ENCODE data around the gene CHD3. TPM values are rescaled to one million over a fixed set of nuclear protein-coding genes. Genes with fewer than 3 reads are reported as not detected.

CHD3 gene
- total RNA-seq, 1 donor from 2014 or later, result 119 TPM

DNA sequence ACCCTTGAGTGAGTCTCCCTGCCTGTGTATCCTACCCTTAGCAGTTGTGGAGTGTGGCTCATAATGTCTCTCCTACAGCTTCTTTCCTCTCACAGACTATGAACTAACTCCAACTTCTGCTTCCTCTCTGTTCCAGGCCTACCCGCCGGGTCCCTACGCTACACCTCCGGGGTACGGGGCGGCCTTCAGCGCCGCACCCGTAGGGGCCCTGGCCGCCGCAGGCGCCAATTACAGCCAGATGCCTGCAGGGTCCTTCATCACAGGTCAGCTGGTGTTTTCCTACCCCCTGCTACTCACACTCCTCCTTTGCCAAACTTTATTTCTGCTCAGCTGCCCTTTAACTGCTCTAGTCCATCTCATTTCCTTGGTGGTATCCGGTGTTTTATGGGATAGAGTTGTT is 22.1 kb downstream of the CHD3 start:
- H3K4me3 Mint-ChIP-seq (ENCODE audit: low read depth), result no peak overlapping the region
- peaks cover 29% of the 10 kb centered on the region for H3K36me3 Mint-ChIP-seq (ENCODE audit: insufficient read depth)
- no peak for DNase-seq (ENCODE audit: low spot score, unreplicated experiment)
- TF ChIP-seq, protein P1, sequence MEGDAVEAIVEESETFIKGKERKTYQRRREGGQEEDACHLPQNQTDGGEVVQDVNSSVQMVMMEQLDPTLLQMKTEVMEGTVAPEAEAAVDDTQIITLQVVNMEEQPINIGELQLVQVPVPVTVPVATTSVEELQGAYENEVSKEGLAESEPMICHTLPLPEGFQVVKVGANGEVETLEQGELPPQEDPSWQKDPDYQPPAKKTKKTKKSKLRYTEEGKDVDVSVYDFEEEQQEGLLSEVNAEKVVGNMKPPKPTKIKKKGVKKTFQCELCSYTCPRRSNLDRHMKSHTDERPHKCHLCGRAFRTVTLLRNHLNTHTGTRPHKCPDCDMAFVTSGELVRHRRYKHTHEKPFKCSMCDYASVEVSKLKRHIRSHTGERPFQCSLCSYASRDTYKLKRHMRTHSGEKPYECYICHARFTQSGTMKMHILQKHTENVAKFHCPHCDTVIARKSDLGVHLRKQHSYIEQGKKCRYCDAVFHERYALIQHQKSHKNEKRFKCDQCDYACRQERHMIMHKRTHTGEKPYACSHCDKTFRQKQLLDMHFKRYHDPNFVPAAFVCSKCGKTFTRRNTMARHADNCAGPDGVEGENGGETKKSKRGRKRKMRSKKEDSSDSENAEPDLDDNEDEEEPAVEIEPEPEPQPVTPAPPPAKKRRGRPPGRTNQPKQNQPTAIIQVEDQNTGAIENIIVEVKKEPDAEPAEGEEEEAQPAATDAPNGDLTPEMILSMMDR (IDR thresholded peaks at IDR 0.05; ENCODE audit: unreplicated experiment), result no peak
- H3K4me1 Mint-ChIP-seq (ENCODE audit: low read depth), result peaks cover 6% of the 10 kb centered on the region
- H3K27ac Mint-ChIP-seq, result no peak overlapping the region
- no peaks in the 10 kb centered on the region for H3K9me3 Mint-ChIP-seq (ENCODE audit: low read depth)
- peaks cover 5% of the 10 kb centered on the region for H3K27me3 Mint-ChIP-seq

DNA sequence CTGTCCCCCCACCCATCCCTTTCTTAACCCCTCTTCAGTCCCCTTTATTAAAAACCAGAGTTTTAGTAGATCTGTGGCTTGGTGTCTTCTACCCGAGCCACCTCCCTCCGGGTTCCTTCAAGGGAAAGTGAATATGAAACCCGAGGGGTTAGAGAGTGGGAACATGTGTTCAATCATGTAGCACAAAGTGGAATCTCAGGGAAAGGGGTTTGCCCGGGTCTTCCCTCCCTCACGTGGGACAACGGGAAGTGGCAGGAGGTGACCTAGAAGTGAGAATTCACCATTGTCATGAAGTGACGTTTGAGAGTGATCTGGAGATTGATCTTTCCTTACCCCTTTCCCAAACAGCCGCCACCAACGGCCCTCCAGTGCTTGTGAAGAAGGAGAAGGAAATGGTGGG is 22.5 kb downstream of the CHD3 start:
- no peak overlapping the region for H3K27ac Mint-ChIP-seq
- TF ChIP-seq, protein P1 (IDR thresholded peaks at IDR 0.05; ENCODE audit: unreplicated experiment), result no peak
- H3K27me3 Mint-ChIP-seq, result peaks cover 5% of the 10 kb centered on the region
- no peak for DNase-seq (ENCODE audit: low spot score, unreplicated experiment)
- H3K36me3 Mint-ChIP-seq (ENCODE audit: insufficient read depth), result peaks cover 27% of the 10 kb centered on the region
- H3K4me3 Mint-ChIP-seq (ENCODE audit: low read depth), result no peak overlapping the region
- peaks cover 6% of the 10 kb centered on the region for H3K4me1 Mint-ChIP-seq (ENCODE audit: low read depth)
- H3K9me3 Mint-ChIP-seq (ENCODE audit: low read depth), result no peaks in the 10 kb centered on the region

DNA sequence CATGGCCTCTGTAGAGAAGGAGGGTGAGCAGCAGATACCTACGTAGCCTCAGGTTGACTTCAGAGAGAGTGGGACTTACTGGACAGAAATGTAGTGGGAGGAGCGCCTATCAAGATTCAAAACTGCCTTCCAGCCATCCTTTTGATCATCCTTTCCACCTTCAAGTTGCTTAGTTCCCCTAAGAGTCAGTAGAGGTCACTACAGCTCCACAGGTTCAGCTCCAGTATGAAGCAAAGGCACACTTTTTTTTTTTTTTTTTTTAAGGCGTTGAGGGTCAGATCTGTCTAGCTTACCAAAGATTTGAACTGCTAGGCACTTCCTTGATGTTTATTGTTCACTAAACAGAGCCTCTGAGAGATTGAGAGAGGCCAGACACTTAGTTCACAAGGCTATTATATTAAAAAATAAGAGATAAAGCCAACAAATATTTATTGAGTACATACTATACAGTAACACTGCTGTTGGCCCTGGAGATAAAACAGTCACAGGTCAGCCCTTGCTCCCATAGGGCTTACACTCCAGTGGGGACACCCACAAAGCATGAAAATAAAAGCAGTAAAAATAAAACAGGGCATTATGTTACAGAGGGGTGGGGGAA is 24.4 kb downstream of the CHD3 start:
- no peak overlapping the region for H3K4me3 Mint-ChIP-seq (ENCODE audit: low read depth)

DNA sequence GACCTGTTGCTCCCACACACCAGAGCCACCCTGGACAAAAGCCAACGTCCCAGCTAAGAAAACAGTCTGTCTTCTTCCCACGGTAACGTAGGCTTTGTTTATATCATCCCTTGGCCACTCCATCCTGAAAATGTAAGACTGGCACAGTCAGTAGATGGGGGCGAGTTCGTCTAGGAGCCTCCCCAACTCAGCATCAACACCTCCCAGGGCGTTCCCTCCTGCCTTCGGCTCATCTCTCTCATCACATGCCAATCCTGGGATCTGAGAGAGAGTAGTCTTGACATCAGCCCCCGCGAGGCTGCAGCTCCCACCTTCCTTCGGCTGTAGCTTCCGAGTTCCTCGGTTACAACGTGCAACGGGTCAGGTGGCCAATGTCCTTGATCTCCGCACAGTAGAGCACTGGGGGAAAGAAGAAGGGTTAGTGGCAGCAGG is 26.6 kb downstream of the CHD3 start:
- Mint-ChIP-seq H3K36me3 (ENCODE audit: insufficient read depth) (peaks cover 11% of the 10 kb centered on the region), H3K27ac (peak overlapping the region; percentile 92), H3K27me3 (peaks cover 24% of the 10 kb centered on the region), H3K4me1 (ENCODE audit: low read depth) (peaks cover 8% of the 10 kb centered on the region), H3K9me3 (ENCODE audit: low read depth) (no peaks in the 10 kb centered on the region), H3K4me3 (ENCODE audit: low read depth) (peak overlapping the region; percentile 79)
- TF ChIP-seq, protein P1 (IDR thresholded peaks at IDR 0.05; ENCODE audit: unreplicated experiment), result no peak
- no peak for DNase-seq (ENCODE audit: low spot score, unreplicated experiment)

More for the DNA sequence above, 24.4 kb downstream of the CHD3 start:
- no peak for DNase-seq (ENCODE audit: low spot score, unreplicated experiment)
- Mint-ChIP-seq H3K9me3 (ENCODE audit: low read depth) (no peaks in the 10 kb centered on the region), H3K27me3 (peaks cover 17% of the 10 kb centered on the region), H3K36me3 (ENCODE audit: insufficient read depth) (peaks cover 20% of the 10 kb centered on the region), H3K4me1 (ENCODE audit: low read depth) (peaks cover 8% of the 10 kb centered on the region), H3K27ac (peak overlapping the region; percentile 30)
- TF ChIP-seq, protein P1 (IDR thresholded peaks at IDR 0.05; ENCODE audit: unreplicated experiment), result peak; percentile 74

DNA sequence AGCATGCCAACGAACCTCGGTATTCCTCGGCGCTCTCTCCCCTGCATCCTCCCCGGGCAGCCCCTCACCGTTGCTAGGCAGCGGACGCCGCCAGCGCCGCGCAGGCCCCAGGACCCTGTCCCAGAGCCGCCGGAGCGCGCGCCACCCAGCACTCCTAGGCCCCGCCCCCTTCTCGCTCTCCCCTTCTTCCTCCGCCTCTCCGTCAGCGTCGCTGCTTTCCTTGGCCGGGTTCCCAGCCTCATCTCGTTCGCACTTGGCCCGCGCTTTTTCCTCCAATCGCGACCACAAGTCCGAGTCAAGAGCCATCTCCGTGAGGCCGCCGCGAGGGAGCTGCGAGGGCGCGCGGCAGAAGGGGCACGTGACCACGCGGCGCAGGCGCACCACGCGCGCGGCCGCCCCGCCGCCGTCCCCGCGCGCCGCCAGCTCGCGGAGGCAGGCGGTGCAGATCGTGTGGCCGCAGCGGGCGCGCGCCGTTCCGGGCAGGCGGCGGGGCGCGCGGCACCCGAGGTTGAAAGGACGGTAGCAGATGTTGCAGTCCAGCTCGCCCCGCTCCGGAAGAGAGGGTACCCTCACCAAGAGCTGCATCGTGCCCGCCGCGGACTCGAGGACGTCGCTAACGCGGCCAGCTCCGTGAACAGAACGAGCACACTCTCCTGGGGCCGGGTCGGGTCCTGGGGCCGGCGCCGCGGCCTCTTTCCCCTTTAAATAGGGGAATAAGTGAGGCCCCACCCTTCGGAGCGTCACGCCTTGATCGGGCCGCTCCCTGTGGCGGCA is 27.2 kb downstream of the CHD3 start, which contains the start of gene RNF227:
Gene RNF227 (minus strand): TSS at position 679 of the 774 bp plus-strand sequence. CDS start 94 bp downstream, at position 585.
- peak within 1 kb of the TSS; percentile 92 for H3K27ac Mint-ChIP-seq
- H3K9me3 Mint-ChIP-seq (ENCODE audit: low read depth), result no peaks in the 10 kb centered on the region
- peak within 1 kb of the TSS; percentile 79 for H3K4me3 Mint-ChIP-seq (ENCODE audit: low read depth)

More for the DNA sequence above, 27.2 kb downstream of the CHD3 start, which contains the start of gene RNF227:
- Mint-ChIP-seq H3K36me3 (ENCODE audit: insufficient read depth) (peaks cover 6% of the 10 kb centered on the region), H3K4me1 (ENCODE audit: low read depth) (peaks cover 8% of the 10 kb centered on the region), H3K27me3 (peaks cover 27% of the 10 kb centered on the region)
- TF ChIP-seq, protein P1 (IDR thresholded peaks at IDR 0.05; ENCODE audit: unreplicated experiment), result no peak
- peak; percentile 63 for DNase-seq (ENCODE audit: low spot score, unreplicated experiment)
